ENCODE results near the gene MYO6.
"Not testable (repeated sequence)": the region's sequence is repeated elsewhere in the genome, so short reads cannot be mapped to it uniquely, and the experiment has no call there.

MYO6 gene

GRCh38 chr6:75748743-75749538 is at the start of gene MYO6:
TSS of gene MYO6 (plus strand) at chr6:75749239. CDS start at chr6:75817548, 68,309 bp downstream.
- in situ Hi-C loops (cut with HindIII; ENCODE audit: low sequenced_read_pairs): no loop called here
- DNase-seq (ENCODE audit: low read depth, low spot score): peak; percentile 68

DNA sequence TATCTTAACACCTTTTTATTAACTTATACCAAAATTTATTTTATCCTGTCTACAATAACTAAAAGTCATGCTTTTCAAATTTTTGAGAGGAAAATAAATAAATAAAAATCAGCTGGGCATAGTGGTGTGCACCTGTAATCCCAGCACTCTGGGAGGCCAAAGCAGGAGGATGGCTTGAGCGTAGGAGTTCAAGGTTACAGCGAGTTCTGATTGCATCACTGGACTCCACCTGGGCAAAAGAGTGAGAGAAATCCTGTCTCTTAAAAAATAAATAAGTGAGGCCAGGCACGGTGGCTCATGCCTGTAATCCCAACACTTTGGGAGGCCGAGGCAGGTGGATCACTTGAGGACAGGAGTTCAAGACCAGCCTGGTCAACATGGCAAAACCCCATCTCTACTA is 40.7 kb upstream of the MYO6 start:
- in situ Hi-C loops (cut with HindIII; ENCODE audit: low sequenced_read_pairs): not testable (repeated sequence)

More at GRCh38 chr6:75748743-75749538, at the start of gene MYO6:
- H3K4me3 ChIP-seq (ENCODE audit: low read depth, low read length): peak within 1 kb of the TSS; percentile 78
- TF ChIP-seq CTCF (IDR thresholded peaks at IDR 0.05; ENCODE audit: low read depth, low read length): no peak

GRCh38 chr6:75711173-75711572 is 37.9 kb upstream of the MYO6 start:
- in situ Hi-C loops (cut with HindIII; ENCODE audit: low sequenced_read_pairs): no loop called here
- no peak overlapping the region for H3K4me3 ChIP-seq (ENCODE audit: low read depth, low read length)
- no peak for TF ChIP-seq CTCF (IDR thresholded peaks at IDR 0.05; ENCODE audit: low read depth, low read length)
- DNase-seq (ENCODE audit: low read depth, low spot score): no peak

More for the DNA sequence above, 40.7 kb upstream of the MYO6 start:
- not testable (repeated sequence) for DNase-seq (ENCODE audit: low read depth, low spot score); H3K4me3 ChIP-seq (ENCODE audit: low read depth, low read length)

GRCh38 chr6:75719133-75719532 is 29.9 kb upstream of the MYO6 start:
- no peak for TF ChIP-seq CTCF (IDR thresholded peaks at IDR 0.05; ENCODE audit: low read depth, low read length)
- no peak overlapping the region for H3K4me3 ChIP-seq (ENCODE audit: low read depth, low read length)
- in situ Hi-C loops (cut with HindIII; ENCODE audit: low sequenced_read_pairs): no loop called here
- DNase-seq (ENCODE audit: low read depth, low spot score): no peak

DNA sequence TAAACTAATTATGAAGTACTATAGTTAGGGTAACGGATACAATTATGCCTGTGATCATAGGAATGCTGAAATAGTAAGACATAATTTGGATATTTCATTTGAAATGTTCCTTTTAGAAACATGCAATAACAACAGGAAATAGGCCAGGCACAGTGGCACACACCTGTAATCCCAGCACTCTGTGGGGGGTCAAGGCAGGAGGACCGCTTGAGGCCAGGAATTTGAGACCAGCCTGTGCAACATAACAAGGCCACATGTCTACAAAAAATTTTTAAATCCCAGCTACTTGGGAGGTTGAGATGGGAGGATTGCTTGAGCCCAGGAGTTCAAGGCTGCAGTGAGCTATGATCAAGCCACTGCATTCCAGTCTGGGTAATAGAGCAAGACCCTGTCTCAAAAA is 25.7 kb upstream of the MYO6 start:
- in situ Hi-C loops (cut with HindIII; ENCODE audit: low sequenced_read_pairs): no loop called here
- no peak for DNase-seq (ENCODE audit: low read depth, low spot score)
- no peak overlapping the region for H3K4me3 ChIP-seq (ENCODE audit: low read depth, low read length)
- TF ChIP-seq CTCF (IDR thresholded peaks at IDR 0.05; ENCODE audit: low read depth, low read length): no peak

DNA sequence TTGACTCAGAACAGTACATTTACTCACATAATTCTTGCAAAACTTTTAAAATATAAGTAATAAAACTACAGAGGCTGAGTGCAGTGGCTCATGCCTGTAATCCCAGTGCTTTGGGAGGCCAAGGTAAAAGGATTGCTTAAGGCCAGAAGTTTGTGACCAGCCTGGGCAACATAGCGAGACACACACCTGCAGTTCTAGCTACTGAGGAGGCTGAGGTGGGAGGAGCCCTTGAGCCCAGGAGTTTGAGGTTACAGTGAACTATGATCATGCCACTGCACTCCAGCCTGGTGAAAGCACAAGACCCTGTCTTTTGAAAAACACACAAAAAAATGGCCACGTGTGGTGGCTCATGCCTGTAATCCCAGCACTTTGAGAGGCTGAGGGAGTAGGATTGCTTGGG is 21.8 kb upstream of the MYO6 start:
- in situ Hi-C loops (cut with HindIII; ENCODE audit: low sequenced_read_pairs): no loop called here
- no peak for DNase-seq (ENCODE audit: low read depth, low spot score)

GRCh38 chr6:75731029-75731428 is 18.0 kb upstream of the MYO6 start:
- in situ Hi-C loops (cut with HindIII; ENCODE audit: low sequenced_read_pairs); DNase-seq (ENCODE audit: low read depth, low spot score); H3K4me3 ChIP-seq (ENCODE audit: low read depth, low read length): not testable (repeated sequence)

More for the DNA sequence above, 21.8 kb upstream of the MYO6 start:
- no peak overlapping the region for H3K4me3 ChIP-seq (ENCODE audit: low read depth, low read length)
- no peak for TF ChIP-seq CTCF (IDR thresholded peaks at IDR 0.05; ENCODE audit: low read depth, low read length)
